AG09319 (cell line): ENCODE data around the gene A3GALT2.

ENCODE experiments used
- DNase-seq: peaks from one replicate; pipeline ENCODE4 v3.0.0-alpha.2; 2010; ENCODE audit warnings: low read depth; ENCODE audit errors: extremely low read depth
- CTCF ChIP-seq: IDR thresholded peaks from 2 replicates; pipeline ENCODE4 v1.5.1; 2011; ENCODE audit warnings: low read depth, mild to moderate bottlenecking, inconsistent platforms, low read length, moderate library complexity

Gene A3GALT2

GRCh38 chr1:33350611-33351280 is 29.8 kb upstream of the A3GALT2 start:
- DNase-seq = no peak
- no peak for TF ChIP-seq CTCF

GRCh38 chr1:33349778-33350610 is 29.1 kb upstream of the A3GALT2 start:
- no peak for TF ChIP-seq CTCF
- no peak for DNase-seq

- DNase-seq = no peak
- no peak for TF ChIP-seq CTCF
Observed at GRCh38 chr1:33349081-33349759, 28.3 kb upstream of the A3GALT2 start.

- no peak for DNase-seq
- TF ChIP-seq CTCF = no peak
Observed at GRCh38 chr1:33348676-33349080, 27.8 kb upstream of the A3GALT2 start.

- DNase-seq = no peak
- no peak for TF ChIP-seq CTCF
Observed at GRCh38 chr1:33348194-33348593, 27.3 kb upstream of the A3GALT2 start.

- no peak for TF ChIP-seq CTCF
- no peak for DNase-seq
Observed at GRCh38 chr1:33347650-33347992, 26.7 kb upstream of the A3GALT2 start.
